Hepatocyte (in vitro differentiated cells): ENCODE results near the gene PDP2. TPM values are rescaled to one million over a fixed set of nuclear protein-coding genes. Genes with fewer than 3 reads are reported as not detected.

Experiments used
- DNase-seq: peaks from one replicate; pipeline ENCODE4 v3.0.0-alpha.2; 2016; ENCODE audit warnings: low spot score
- H2AFZ ChIP-seq: fragments of 200-600 bp; sonication (generic); 2 replicates; pipeline ENCODE4 v1.6.0; 2016; ENCODE audit warnings: antibody characterized with exemption, mild to moderate bottlenecking
- H3K27ac ChIP-seq: fragments of 200-600 bp; sonication (generic); 2 replicates; pipeline ENCODE4 v1.5.1; 2016; ENCODE audit warnings: mild to moderate bottlenecking
- H3K27me3 ChIP-seq: fragments of 200-600 bp; sonication (generic); 2 replicates; pipeline ENCODE4 v1.6.1; 2016
- H3K36me3 ChIP-seq: fragments of 200-600 bp; sonication (generic); replicated peaks from 2 replicates; pipeline ENCODE4 v1.5.1; 2016; ENCODE audit warnings: low read depth; ENCODE audit not compliant: insufficient read depth
- H3K4me1 ChIP-seq: fragments of 200-600 bp; sonication (generic); 2 replicates; pipeline ENCODE4 v1.5.1; 2016; ENCODE audit warnings: mild to moderate bottlenecking, moderate library complexity; ENCODE audit not compliant: insufficient read depth
- H3K4me2 ChIP-seq: fragments of 200-600 bp; sonication (generic); 2 replicates; pipeline ENCODE4 v1.6.0; 2016
- H3K4me3 ChIP-seq: fragments of 200-600 bp; sonication (generic); 2 replicates; pipeline ENCODE4 v1.5.1; 2016; ENCODE audit warnings: mild to moderate bottlenecking
- H3K79me2 ChIP-seq: fragments of 200-600 bp; sonication (generic); 2 replicates; pipeline ENCODE4 v1.6.0; 2017; ENCODE audit warnings: mild to moderate bottlenecking
- H3K9me2 ChIP-seq: fragments of 200-600 bp; sonication (generic); replicated peaks from 2 replicates; pipeline ENCODE4 v1.6.0; 2017; ENCODE audit warnings: mild to moderate bottlenecking; ENCODE audit not compliant: insufficient read depth
- H3K9me3 ChIP-seq: fragments of 200-600 bp; sonication (generic); 2 replicates; pipeline ENCODE4 v1.5.1; 2016; ENCODE audit warnings: low read depth, mild to moderate bottlenecking
- H4K20me1 ChIP-seq: fragments of 200-600 bp; sonication (generic); 2 replicates; pipeline ENCODE4 v1.6.0; 2016; ENCODE audit warnings: mild to moderate bottlenecking; ENCODE audit not compliant: insufficient read depth, poor library complexity, severe bottlenecking
- EZH2 ChIP-seq: fragments of 200-600 bp; sonication (generic); IDR thresholded peaks from 2 replicates; pipeline ENCODE4 v1.6.1; 2016; ENCODE audit warnings: antibody characterized with exemption, mild to moderate bottlenecking, borderline replicate concordance
- EZH2phosphoT487 ChIP-seq: fragments of 200-600 bp; sonication (generic); IDR thresholded peaks from one replicate; pipeline ENCODE4 v1.6.1; 2018; ENCODE audit warnings: antibody characterized with exemption, mild to moderate bottlenecking, low read depth, moderate library complexity; ENCODE audit not compliant: unreplicated experiment, severe bottlenecking
- WGBS: methylation state at CpG from one replicate; pipeline ENCODE4 v1.1.6; 2016; ENCODE audit warnings: low lambda C conversion rate; ENCODE audit errors: missing lambda C conversion rate; 5-methylcytosine and 5-hydroxymethylcytosine counted together
- polyA plus RNA-seq: library from polyadenylated mRNA; unstranded; fragments of >200 nt; fragmentation: Nextera tagmentation; extraction: Ambion mirVana; gene quantifications from 2 replicates; pipeline ENCODE4 v1.2.1, GENCODE V29; 2016
- total RNA-seq: library from RNA; depleted of rRNA; stranded (reverse); fragments of >200 nt; gene quantifications from 2 replicates; pipeline ENCODE4 v1.2.3, GENCODE V29; 2014
- TF ChIP-seq, protein P1 (sequence below): fragments of 200-600 bp; sonication (generic); IDR thresholded peaks from 2 replicates; pipeline ENCODE4 v1.5.1; 2016; ENCODE audit warnings: antibody characterized with exemption, mild to moderate bottlenecking; ENCODE audit not compliant: poor library complexity

Gene PDP2
- total and polyA plus RNA-seq, 2 experiments from 2014 or later = 5.2 to 17.7 TPM

DNA sequence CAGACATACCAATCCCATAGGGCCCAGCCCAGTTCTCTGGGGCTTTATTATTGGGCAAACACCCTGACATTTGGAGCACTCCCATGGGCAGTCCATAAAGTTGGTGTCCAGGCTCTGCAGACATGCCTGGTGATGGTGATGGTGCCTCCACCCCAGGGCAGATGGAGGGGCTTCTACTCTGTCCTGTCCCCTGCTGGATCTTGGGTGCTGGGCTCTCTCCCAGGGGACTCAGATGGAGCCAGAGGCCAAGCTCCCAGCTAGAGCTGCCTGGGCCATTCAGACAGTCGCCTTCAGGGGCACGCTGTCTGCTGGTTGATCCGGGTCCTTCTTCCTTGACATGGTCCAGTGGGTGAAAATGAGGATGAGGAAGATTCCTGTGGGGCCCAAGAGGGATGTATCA, 27.8 kb downstream of the PDP2 start:
- no peak overlapping the region for H2AFZ ChIP-seq
- H3K4me2 ChIP-seq = no peak overlapping the region
- no peak overlapping the region for H3K27ac ChIP-seq
- peaks cover 31% of the 10 kb centered on the region for H3K4me1 ChIP-seq
- H3K9me3 ChIP-seq = no peaks in the 10 kb centered on the region
- H3K27me3 ChIP-seq = no peaks in the 10 kb centered on the region
- TF ChIP-seq EZH2 = no peak
- TF ChIP-seq, protein P1, sequence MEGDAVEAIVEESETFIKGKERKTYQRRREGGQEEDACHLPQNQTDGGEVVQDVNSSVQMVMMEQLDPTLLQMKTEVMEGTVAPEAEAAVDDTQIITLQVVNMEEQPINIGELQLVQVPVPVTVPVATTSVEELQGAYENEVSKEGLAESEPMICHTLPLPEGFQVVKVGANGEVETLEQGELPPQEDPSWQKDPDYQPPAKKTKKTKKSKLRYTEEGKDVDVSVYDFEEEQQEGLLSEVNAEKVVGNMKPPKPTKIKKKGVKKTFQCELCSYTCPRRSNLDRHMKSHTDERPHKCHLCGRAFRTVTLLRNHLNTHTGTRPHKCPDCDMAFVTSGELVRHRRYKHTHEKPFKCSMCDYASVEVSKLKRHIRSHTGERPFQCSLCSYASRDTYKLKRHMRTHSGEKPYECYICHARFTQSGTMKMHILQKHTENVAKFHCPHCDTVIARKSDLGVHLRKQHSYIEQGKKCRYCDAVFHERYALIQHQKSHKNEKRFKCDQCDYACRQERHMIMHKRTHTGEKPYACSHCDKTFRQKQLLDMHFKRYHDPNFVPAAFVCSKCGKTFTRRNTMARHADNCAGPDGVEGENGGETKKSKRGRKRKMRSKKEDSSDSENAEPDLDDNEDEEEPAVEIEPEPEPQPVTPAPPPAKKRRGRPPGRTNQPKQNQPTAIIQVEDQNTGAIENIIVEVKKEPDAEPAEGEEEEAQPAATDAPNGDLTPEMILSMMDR = no peak
- no peak for TF ChIP-seq EZH2phosphoT487
- H4K20me1 ChIP-seq = no peaks in the 10 kb centered on the region
- H3K79me2 ChIP-seq = no peaks in the 10 kb centered on the region
- DNase-seq = no peak
- WGBS = 90% methylated on average over 3 of the region's 3 CpGs
- H3K9me2 ChIP-seq = no peaks in the 10 kb centered on the region
- no peaks in the 10 kb centered on the region for H3K36me3 ChIP-seq
- no peak overlapping the region for H3K4me3 ChIP-seq

DNA sequence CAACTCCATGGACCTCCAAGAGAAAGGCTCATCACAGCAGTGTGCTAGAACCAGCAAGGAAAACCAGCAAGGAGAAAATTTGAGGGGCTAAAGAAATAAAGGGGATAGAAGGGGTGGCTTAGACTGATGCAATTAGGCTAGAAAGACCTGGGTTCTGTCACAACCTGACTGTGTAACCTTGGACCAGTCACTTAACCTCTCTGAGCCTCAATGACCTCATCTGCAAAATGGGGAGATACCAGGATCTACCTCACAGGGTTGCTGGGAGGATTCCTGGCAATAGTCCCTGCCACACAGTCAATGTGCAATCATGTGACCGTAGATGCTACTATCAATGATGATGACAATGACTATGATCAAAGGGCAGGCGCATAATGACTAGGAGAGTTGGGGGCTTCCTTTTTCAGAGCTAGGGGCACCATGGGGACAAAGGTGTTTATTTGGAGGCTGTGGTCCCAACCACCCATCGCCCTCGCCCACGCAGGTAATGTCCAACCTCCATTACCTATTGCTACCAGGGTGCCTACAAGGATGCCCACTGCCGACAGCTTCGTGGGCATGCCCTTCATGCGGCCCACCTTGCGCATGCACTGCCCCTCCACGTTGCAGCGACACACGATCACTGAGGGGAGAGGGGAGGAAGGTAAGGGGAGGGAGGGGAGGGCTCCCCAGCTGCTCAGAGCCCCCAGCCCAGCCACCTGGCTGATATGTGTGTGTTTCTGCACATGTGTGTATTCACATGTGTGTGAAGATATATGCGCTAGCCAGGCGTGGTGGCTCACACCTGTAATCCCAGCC, 28.6 kb downstream of the PDP2 start:
- Histone ChIP-seq H3K9me3 (no peaks in the 10 kb centered on the region), H4K20me1 (no peaks in the 10 kb centered on the region), H3K27ac (no peak overlapping the region), H3K4me3 (no peak overlapping the region), H3K9me2 (no peaks in the 10 kb centered on the region), H3K36me3 (no peaks in the 10 kb centered on the region), H3K27me3 (no peaks in the 10 kb centered on the region), H3K79me2 (no peaks in the 10 kb centered on the region), H2AFZ (no peak overlapping the region), H3K4me1 (peaks cover 22% of the 10 kb centered on the region), H3K4me2 (no peak overlapping the region)
- WGBS = 94% methylated on average over 14 of the region's 14 CpGs
- no peak for DNase-seq
- no peak for TF ChIP-seq EZH2phosphoT487
- TF ChIP-seq, protein P1 = no peak
- no peak for TF ChIP-seq EZH2

DNA sequence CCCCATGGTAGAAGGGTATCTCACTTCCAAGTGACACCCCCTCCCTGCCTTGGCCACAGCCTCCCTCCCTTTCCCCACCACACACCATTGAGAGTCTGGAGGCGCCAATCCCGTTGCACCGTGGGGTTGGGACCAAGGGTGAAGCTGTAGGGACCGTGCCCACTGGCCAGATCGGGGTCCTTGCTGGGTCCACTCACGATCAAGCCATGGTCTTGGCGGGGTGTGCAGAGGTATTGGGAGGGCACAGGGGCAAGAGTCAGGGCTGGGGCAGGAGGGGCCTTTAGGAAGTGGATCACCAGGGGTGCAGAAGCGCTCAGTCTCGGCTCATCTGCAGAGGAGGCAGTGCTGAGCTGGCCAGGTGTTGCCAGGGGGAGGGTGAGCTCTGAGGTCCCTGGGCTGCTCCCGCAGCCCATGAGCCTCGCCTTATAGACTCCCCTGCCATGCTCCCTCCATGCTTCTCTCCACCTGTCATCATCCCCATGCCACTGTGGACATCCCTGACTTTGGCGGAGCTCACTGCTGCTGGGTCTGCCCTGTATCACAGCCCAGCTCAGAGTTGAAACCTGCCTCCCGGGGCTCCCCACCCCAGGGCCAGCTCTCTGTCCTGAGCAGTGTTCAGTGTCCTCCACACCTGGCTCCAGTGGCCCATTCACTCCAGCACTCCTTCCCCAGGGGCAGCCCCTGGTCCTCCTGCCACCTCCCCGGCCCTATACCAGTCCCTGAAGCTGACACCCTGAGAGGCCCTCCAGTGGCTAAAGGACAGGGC, 30.0 kb downstream of the PDP2 start:
- Histone ChIP-seq H2AFZ (no peak overlapping the region), H3K79me2 (no peaks in the 10 kb centered on the region)
- 88% methylated on average over 14 of the region's 14 CpGs for WGBS

More for the DNA sequence above, 30.0 kb downstream of the PDP2 start:
- no peaks in the 10 kb centered on the region for H3K9me3 ChIP-seq
- TF ChIP-seq, protein P1 = no peak
- TF ChIP-seq EZH2phosphoT487 (no peak), EZH2 (no peak)
- H3K36me3 ChIP-seq = no peaks in the 10 kb centered on the region
- H3K27me3 ChIP-seq = no peaks in the 10 kb centered on the region
- no peaks in the 10 kb centered on the region for H3K9me2 ChIP-seq
- no peak overlapping the region for H3K27ac ChIP-seq
- DNase-seq = no peak
- no peak overlapping the region for H3K4me2 ChIP-seq
- no peak overlapping the region for H3K4me3 ChIP-seq
- H3K4me1 ChIP-seq = peaks cover 8% of the 10 kb centered on the region
- no peaks in the 10 kb centered on the region for H4K20me1 ChIP-seq
